Midbrain (tissue), 1 donor: ENCODE measurements around the gene QRICH1.

Experiments
- DNase-seq: peaks from one replicate; lab custom pipeline; 2025; lab: John Stamatoyannopoulos, UW

The QRICH1 gene

GRCh38 chr3:49120096-49120437 lies 26.2 kb upstream of the QRICH1 start:
- DNase-seq = no peak

- no peak for DNase-seq
These were observed 25.6 kb upstream of the QRICH1 start for GRCh38 chr3:49119439-49119838.

- DNase-seq = no peak
These were observed 25.2 kb upstream of the QRICH1 start for GRCh38 chr3:49119036-49119435.

GRCh38 chr3:49112262-49112661 lies 18.4 kb upstream of the QRICH1 start:
- no peak for DNase-seq

GRCh38 chr3:49111347-49111746 lies 17.5 kb upstream of the QRICH1 start:
- no peak for DNase-seq

GRCh38 chr3:49110780-49111179 lies 16.9 kb upstream of the QRICH1 start:
- DNase-seq = no peak

GRCh38 chr3:49108346-49108745 lies 14.5 kb upstream of the QRICH1 start:
- DNase-seq = no peak

GRCh38 chr3:49104427-49105291 lies 10.8 kb upstream of the QRICH1 start, which contains the start of gene QARS1:
QARS1 (minus strand) TSS chr3:49104757; CDS start chr3:49104733, 24 bp downstream.
- peak; percentile 94 for DNase-seq

- DNase-seq = no peak
These were observed 10.2 kb upstream of the QRICH1 start for GRCh38 chr3:49104052-49104426.

- no peak for DNase-seq
These were observed 6.3 kb upstream of the QRICH1 start for GRCh38 chr3:49100046-49100615.

GRCh38 chr3:49098910-49099630 lies 5.2 kb upstream of the QRICH1 start:
- no peak for DNase-seq

- DNase-seq = no peak
These were observed 4.6 kb upstream of the QRICH1 start for GRCh38 chr3:49098429-49098828.

GRCh38 chr3:49092938-49093852 lies 676 bp downstream of the QRICH1 start:
- DNase-seq = peak; percentile 78

GRCh38 chr3:49081429-49081828 lies 12.4 kb downstream of the QRICH1 start:
- no peak for DNase-seq

GRCh38 chr3:49079270-49079669 lies 14.6 kb downstream of the QRICH1 start:
- DNase-seq = no peak

- DNase-seq = no peak
These were observed 17.2 kb downstream of the QRICH1 start for GRCh38 chr3:49076646-49077045.

- no peak for DNase-seq
These were observed 17.8 kb downstream of the QRICH1 start for GRCh38 chr3:49076116-49076515.

- no peak for DNase-seq
These were observed 35.9 kb downstream of the QRICH1 start for GRCh38 chr3:49058011-49058410.

GRCh38 chr3:49057268-49057667 lies 36.6 kb downstream of the QRICH1 start:
- DNase-seq = no peak

GRCh38 chr3:49054344-49054862 lies 39.5 kb downstream of the QRICH1 start:
- DNase-seq = no peak

GRCh38 chr3:49053543-49053942 lies 40.3 kb downstream of the QRICH1 start:
- DNase-seq = no peak

GRCh38 chr3:49035281-49035680 lies 58.6 kb downstream of the QRICH1 start:
- DNase-seq = no peak
